ENCODE results near the gene MRAP2. TPM values are rescaled to one million over a fixed set of nuclear protein-coding genes. Genes with fewer than 3 reads are reported as not detected.

Gene MRAP2
- total RNA-seq, 1 experiment from 2014 or later: 1.4 TPM

- H3K27ac Mint-ChIP-seq (ENCODE audit: unreplicated experiment): no peak overlapping the region
- no peaks in the 10 kb centered on the region for H3K9me3 Mint-ChIP-seq (ENCODE audit: unreplicated experiment)
- no peak for DNase-seq
- Histone ChIP-seq H3K36me3 (ENCODE audit: control insufficient read depth, insufficient read depth, low read length) (no peaks in the 10 kb centered on the region), H3K4me1 (no peaks in the 10 kb centered on the region), H3K4me3 (ENCODE audit: low read depth, low read length) (no peak overlapping the region), H3K9me3 (no peaks in the 10 kb centered on the region), H3K27me3 (replicated peaks; ENCODE audit: control insufficient read depth, insufficient read depth, low read length) (no peaks in the 10 kb centered on the region)
- H3K27me3 Mint-ChIP-seq (ENCODE audit: insufficient read depth, unreplicated experiment): peaks cover 6% of the 10 kb centered on the region
- CTCF ChIA-PET: no interaction called here
- BruUV-seq (replicated peaks): no TSS peak
- no peak overlapping the region for H3K4me3 Mint-ChIP-seq (ENCODE audit: unreplicated experiment)
- no peaks in the 10 kb centered on the region for H3K36me3 Mint-ChIP-seq (ENCODE audit: insufficient read depth, unreplicated experiment)
- intact Hi-C loops (cut with micrococcal nuclease; ENCODE audit: unreplicated experiment): no loop called here
- no peak for TF ChIP-seq CTCF (IDR thresholded peaks at IDR 0.05; ENCODE audit: insufficient read depth in 1 of 2, low read depth in 1 of 2, low read length in 1 of 2, severe bottlenecking in 1 of 2, unreplicated experiment in 1 of 2)
- no peaks in the 10 kb centered on the region for H3K4me1 Mint-ChIP-seq (ENCODE audit: low read depth, unreplicated experiment)
- POLR2A ChIA-PET: no interaction called here
Observed at GRCh38 chr6:84002226-84002625, 31.3 kb upstream of the MRAP2 start.

- H3K27me3 ChIP-seq (replicated peaks; ENCODE audit: control insufficient read depth, insufficient read depth, low read length): no peaks in the 10 kb centered on the region
- no peaks in the 10 kb centered on the region for H3K36me3 ChIP-seq (ENCODE audit: control insufficient read depth, insufficient read depth, low read length)
- H3K4me1 ChIP-seq: no peaks in the 10 kb centered on the region
- Mint-ChIP-seq H3K9me3 (ENCODE audit: unreplicated experiment) (no peaks in the 10 kb centered on the region), H3K36me3 (ENCODE audit: insufficient read depth, unreplicated experiment) (no peaks in the 10 kb centered on the region), H3K27me3 (ENCODE audit: insufficient read depth, unreplicated experiment) (peaks cover 6% of the 10 kb centered on the region), H3K4me1 (ENCODE audit: low read depth, unreplicated experiment) (no peaks in the 10 kb centered on the region), H3K27ac (ENCODE audit: unreplicated experiment) (no peak overlapping the region), H3K4me3 (ENCODE audit: unreplicated experiment) (no peak overlapping the region)
- BruUV-seq (replicated peaks): no TSS peak
- intact Hi-C loops (cut with micrococcal nuclease; ENCODE audit: unreplicated experiment): no loop called here
- no peaks in the 10 kb centered on the region for H3K9me3 ChIP-seq
- no peak overlapping the region for H3K4me3 ChIP-seq (ENCODE audit: low read depth, low read length)
- TF ChIP-seq CTCF (IDR thresholded peaks at IDR 0.05; ENCODE audit: insufficient read depth in 1 of 2, low read depth in 1 of 2, low read length in 1 of 2, severe bottlenecking in 1 of 2, unreplicated experiment in 1 of 2): no peak
- POLR2A ChIA-PET: no interaction called here
- no peak for DNase-seq
- CTCF ChIA-PET: no interaction called here
Observed at GRCh38 chr6:84003131-84003530, 30.4 kb upstream of the MRAP2 start.

- Mint-ChIP-seq H3K36me3 (ENCODE audit: insufficient read depth, unreplicated experiment) (no peaks in the 10 kb centered on the region), H3K27ac (ENCODE audit: unreplicated experiment) (no peak overlapping the region), H3K4me3 (ENCODE audit: unreplicated experiment) (no peak overlapping the region), H3K4me1 (ENCODE audit: low read depth, unreplicated experiment) (no peaks in the 10 kb centered on the region), H3K9me3 (ENCODE audit: unreplicated experiment) (no peaks in the 10 kb centered on the region), H3K27me3 (ENCODE audit: insufficient read depth, unreplicated experiment) (peaks cover 6% of the 10 kb centered on the region)
- TF ChIP-seq CTCF (IDR thresholded peaks at IDR 0.05; ENCODE audit: insufficient read depth in 1 of 2, low read depth in 1 of 2, low read length in 1 of 2, severe bottlenecking in 1 of 2, unreplicated experiment in 1 of 2): no peak
- intact Hi-C loops (cut with micrococcal nuclease; ENCODE audit: unreplicated experiment): no loop called here
- no peaks in the 10 kb centered on the region for H3K36me3 ChIP-seq (ENCODE audit: control insufficient read depth, insufficient read depth, low read length)
- no peaks in the 10 kb centered on the region for H3K9me3 ChIP-seq
- no peak overlapping the region for H3K4me3 ChIP-seq (ENCODE audit: low read depth, low read length)
- no peaks in the 10 kb centered on the region for H3K4me1 ChIP-seq
- ChIA-PET POLR2A (no interaction called here), CTCF (no interaction called here)
- no TSS peak for BruUV-seq (replicated peaks)
- DNase-seq: no peak
- H3K27me3 ChIP-seq (replicated peaks; ENCODE audit: control insufficient read depth, insufficient read depth, low read length): no peaks in the 10 kb centered on the region
Observed at GRCh38 chr6:84003654-84004053, 29.9 kb upstream of the MRAP2 start.

All from Caco-2 (cell line).